Measurements from ENCODE around the gene BBS9. TPM values are rescaled to one million over a fixed set of nuclear protein-coding genes. Genes with fewer than 3 reads are reported as not detected.

The BBS9 gene
- total and polyA plus RNA-seq, 9 of the 15 experiments (the other 6 are each of a cell fraction or from before 2014, with no cell fraction given), result 0.77 to 3.3 (median 2.4) TPM

GRCh38 chr7:33596686-33597085 lies 467.3 kb downstream of the BBS9 start (continued):
- TF ChIP-seq ZFP1 (CRISPR knock-in tag; IDR thresholded peaks at IDR 0.05) (no peak), HMG20B (CRISPR knock-in tag; IDR thresholded peaks at IDR 0.05) (no peak), BMI1 (IDR thresholded peaks at IDR 0.05; ENCODE audit: low read length) (no peak), ZBTB40 (IDR thresholded peaks at IDR 0.05) (no peak), ZBTB40 (CRISPR knock-in tag; IDR thresholded peaks at IDR 0.05) (no peak), NR0B1 (IDR thresholded peaks at IDR 0.05; ENCODE audit: partially characterized antibody) (no peak), PHB2 (IDR thresholded peaks at IDR 0.05; ENCODE audit: low read depth) (no peak), ARID3B (CRISPR knock-in tag; IDR thresholded peaks at IDR 0.05; ENCODE audit: borderline replicate concordance) (no peak)

Measured in K562 (cell line).